Fibroblast of skin of abdomen (primary cell): ENCODE data around the gene MTUS2.
"Not testable (repeated sequence)": the region's sequence is repeated elsewhere in the genome, so short reads cannot be mapped to it uniquely, and the experiment has no call there.

Experiments
- DNase-seq: peaks from one replicate; pipeline ENCODE4 v3.0.0-alpha.2; 2013

MTUS2 gene

GRCh38 chr13:29339386-29340272, 519.5 kb downstream of the MTUS2 start:
- no peak for DNase-seq

GRCh38 chr13:29345860-29346582, 525.9 kb downstream of the MTUS2 start:
- not testable (repeated sequence) for DNase-seq

- no peak for DNase-seq
These were observed 534.9 kb downstream of the MTUS2 start for GRCh38 chr13:29355029-29355428.

GRCh38 chr13:29359181-29359580, 539.0 kb downstream of the MTUS2 start:
- no peak for DNase-seq

- DNase-seq: no peak
These were observed 541.6 kb downstream of the MTUS2 start for GRCh38 chr13:29361716-29362115.

GRCh38 chr13:29362849-29363604, 542.9 kb downstream of the MTUS2 start:
- DNase-seq: peak; percentile 36

GRCh38 chr13:29369060-29369743, 549.1 kb downstream of the MTUS2 start:
- DNase-seq: peak; percentile 33

GRCh38 chr13:29379281-29379680, 559.1 kb downstream of the MTUS2 start:
- no peak for DNase-seq

GRCh38 chr13:29379865-29380264, 559.7 kb downstream of the MTUS2 start:
- DNase-seq: no peak

- no peak for DNase-seq
These were observed 561.9 kb downstream of the MTUS2 start for GRCh38 chr13:29382021-29382420.

GRCh38 chr13:29383476-29383875, 563.3 kb downstream of the MTUS2 start:
- DNase-seq: no peak

- no peak for DNase-seq
These were observed 564.3 kb downstream of the MTUS2 start for GRCh38 chr13:29384466-29384865.

- no peak for DNase-seq
These were observed 564.7 kb downstream of the MTUS2 start for GRCh38 chr13:29384871-29385270.

- no peak for DNase-seq
These were observed 566.1 kb downstream of the MTUS2 start for GRCh38 chr13:29386246-29386645.

- DNase-seq: not testable (repeated sequence)
These were observed 570.5 kb downstream of the MTUS2 start for GRCh38 chr13:29390598-29390997.

GRCh38 chr13:29396446-29396845, 576.3 kb downstream of the MTUS2 start:
- no peak for DNase-seq

- DNase-seq: no peak
These were observed 577.1 kb downstream of the MTUS2 start for GRCh38 chr13:29397265-29397664.

GRCh38 chr13:29402166-29402636, 582.1 kb downstream of the MTUS2 start:
- no peak for DNase-seq

GRCh38 chr13:29405401-29405800, 585.3 kb downstream of the MTUS2 start:
- DNase-seq: no peak

- DNase-seq: peak; percentile 62
These were observed 591.3 kb downstream of the MTUS2 start for GRCh38 chr13:29411481-29411880.

- DNase-seq: no peak
These were observed 597.9 kb downstream of the MTUS2 start for GRCh38 chr13:29418026-29418425.

GRCh38 chr13:29421118-29421517, 601.0 kb downstream of the MTUS2 start:
- DNase-seq: no peak
